Neural cell (in vitro differentiated cells): ENCODE data around the gene ATP11C. TPM values are rescaled to one million over a fixed set of nuclear protein-coding genes. Genes with fewer than 3 reads are reported as not detected.

Experiments used
- H2AFZ ChIP-seq: fragments of 200-600, 300-800 bp; sonication (generic), shearing (Covaris generic); 2 replicates; pipeline ENCODE4 v1.6.0; 2014; ENCODE audit warnings: low read depth, mild to moderate bottlenecking, antibody characterized with exemption, low read length, moderate library complexity
- H3F3A ChIP-seq: fragments of 200-600 bp; shearing (Covaris generic); 2 replicates; pipeline ENCODE4 v1.6.1; 2016; ENCODE audit warnings: mild to moderate bottlenecking, moderate library complexity, mixed read lengths, antibody characterized with exemption, low read length; ENCODE audit not compliant: insufficient read depth, poor library complexity, severe bottlenecking
- H3K27ac ChIP-seq: fragments of 200-600, 300-800 bp; sonication (generic), shearing (Covaris generic); 2 replicates; pipeline ENCODE4 v1.5.1; 2014; ENCODE audit warnings: mild to moderate bottlenecking, low read length, moderate library complexity
- H3K27me3 ChIP-seq: fragments of 300-800, 200-600 bp; sonication (generic), shearing (Covaris generic); 2 replicates; pipeline ENCODE4 v1.6.0; 2014; ENCODE audit warnings: mild to moderate bottlenecking, low read depth, low read length, moderate library complexity; ENCODE audit not compliant: insufficient read depth
- H3K36me3 ChIP-seq: fragments of 300-800, 200-600 bp; sonication (generic), shearing (Covaris generic); 2 replicates; pipeline ENCODE4 v1.5.1; 2014; ENCODE audit warnings: mild to moderate bottlenecking, antibody characterized with exemption, low read length, moderate library complexity; ENCODE audit not compliant: insufficient read depth
- H3K4me2 ChIP-seq: fragments of 300-800, 200-600 bp; sonication (generic), shearing (Covaris generic); 2 replicates; pipeline ENCODE4 v1.6.0; 2014; ENCODE audit warnings: mild to moderate bottlenecking, low read length
- H3K4me3 ChIP-seq: fragments of 300-800, 200-600 bp; sonication (generic), shearing (Covaris generic); 2 replicates; pipeline ENCODE4 v1.5.1; 2014; ENCODE audit warnings: mild to moderate bottlenecking, low read length, moderate library complexity
- H3K79me2 ChIP-seq: fragments of 200-600 bp; shearing (Covaris generic); replicated peaks from 2 replicates; pipeline ENCODE4 v1.6.0; 2014; ENCODE audit warnings: mild to moderate bottlenecking, low read length, moderate library complexity; ENCODE audit not compliant: insufficient read depth
- H3K9ac ChIP-seq: fragments of 300-800, 200-600 bp; sonication (generic), shearing (Covaris generic); 2 replicates; pipeline ENCODE4 v1.6.1; 2016; ENCODE audit warnings: mild to moderate bottlenecking, low read length, mixed read lengths
- H3K9me2 ChIP-seq: fragments of 200-600 bp; shearing (Covaris generic); 2 replicates; pipeline ENCODE4 v1.6.1; 2016; ENCODE audit warnings: mild to moderate bottlenecking, low read length, mixed read lengths; ENCODE audit not compliant: insufficient read depth
- H3K9me3 ChIP-seq: fragments of 200-600, 300-800 bp; sonication (generic), shearing (Covaris generic); 2 replicates; pipeline ENCODE4 v1.6.1; 2016; ENCODE audit warnings: mild to moderate bottlenecking, mixed run types, low read length, moderate library complexity, mixed read lengths
- H4K20me1 ChIP-seq: fragments of 200-600 bp; shearing (Covaris generic); 2 replicates; pipeline ENCODE4 v1.6.1; 2016; ENCODE audit warnings: mild to moderate bottlenecking, mixed run types; ENCODE audit not compliant: insufficient read depth
- EP300 ChIP-seq: fragments of 450-650 bp; conservative IDR thresholded peaks from 2 replicates; pipeline ENCODE4 v1.6.1; 2014; ENCODE audit warnings: antibody characterized with exemption, mild to moderate bottlenecking, moderate library complexity; ENCODE audit not compliant: poor library complexity, severe bottlenecking
- EZH2 ChIP-seq: fragments of 200-600, 300-800 bp; shearing (Covaris generic), sonication (generic); IDR thresholded peaks from 2 replicates; pipeline ENCODE4 v1.6.1; 2014; ENCODE audit warnings: antibody characterized with exemption, low read length, borderline replicate concordance, mild to moderate bottlenecking; ENCODE audit not compliant: insufficient read depth, poor library complexity, severe bottlenecking
- MXI1 ChIP-seq: fragments of 450-650 bp; conservative IDR thresholded peaks from 2 replicates; pipeline ENCODE4 v1.6.1; 2014; ENCODE audit warnings: antibody characterized with exemption, mild to moderate bottlenecking; ENCODE audit not compliant: poor library complexity, severe bottlenecking
- POLR2AphosphoS5 ChIP-seq: IDR thresholded peaks from 2 replicates; pipeline ENCODE4 v1.6.1; 2012
- RAD21 ChIP-seq: fragments of 450-650 bp; conservative IDR thresholded peaks from 2 replicates; pipeline ENCODE4 v1.6.1; 2014; ENCODE audit warnings: antibody characterized with exemption, mild to moderate bottlenecking, moderate library complexity
- SMC3 ChIP-seq: fragments of 450-650 bp; conservative IDR thresholded peaks from 2 replicates; pipeline ENCODE4 v1.6.1; 2014; ENCODE audit warnings: antibody characterized with exemption, mild to moderate bottlenecking, moderate library complexity; ENCODE audit not compliant: poor library complexity
- TAF1 ChIP-seq: IDR thresholded peaks from 2 replicates; pipeline ENCODE4 v1.6.1; 2012; ENCODE audit warnings: low read depth
- polyA plus RNA-seq: library from polyadenylated mRNA; depleted of rRNA; stranded (reverse); fragments of >200 nt; gene quantifications from 2 replicates; pipeline ENCODE4 v1.2.3, GENCODE V29; 2014
- TF ChIP-seq, protein P1 (sequence below): IDR thresholded peaks from 2 replicates; pipeline ENCODE4 v1.6.1; 2012; ENCODE audit warnings: borderline replicate concordance
- TF ChIP-seq, protein P2 (sequence below): fragments of 450-650 bp; IDR thresholded peaks from 2 replicates; pipeline ENCODE4 v1.5.1; 2014; ENCODE audit warnings: antibody characterized with exemption, mild to moderate bottlenecking, moderate library complexity; ENCODE audit not compliant: poor library complexity, severe bottlenecking

The ATP11C gene
- polyA plus RNA-seq, 1 donor from 2014 or later, result 111 TPM

DNA sequence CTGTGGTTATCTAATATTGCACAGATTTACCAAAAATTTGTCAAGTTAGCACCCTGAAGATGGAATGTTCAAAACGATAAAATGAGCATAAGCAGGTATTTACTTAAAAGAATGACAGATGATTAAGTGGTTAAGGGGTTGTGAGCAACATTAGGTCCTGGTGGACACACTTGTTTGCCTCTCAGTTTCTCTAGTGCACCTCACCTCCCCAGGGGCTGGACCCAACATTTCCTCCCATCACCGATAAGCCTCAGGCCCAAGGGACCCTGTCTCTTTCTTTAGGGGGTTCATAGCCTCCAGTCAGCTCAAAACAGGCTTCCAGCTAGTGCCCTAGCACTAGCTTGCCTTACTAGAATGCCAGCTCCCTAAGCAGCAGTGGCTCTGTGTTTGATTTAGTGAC is 88.0 kb downstream of the ATP11C start:
- no peak overlapping the region for H3K4me2 ChIP-seq
- no peaks in the 10 kb centered on the region for H3K27me3 ChIP-seq
- no peaks in the 10 kb centered on the region for H4K20me1 ChIP-seq
- no peak overlapping the region for H3K27ac ChIP-seq
- no peaks in the 10 kb centered on the region for H3K36me3 ChIP-seq
- H3K9me2 ChIP-seq, result no peaks in the 10 kb centered on the region
- H3K79me2 ChIP-seq, result no peaks in the 10 kb centered on the region
- H2AFZ ChIP-seq, result no peak overlapping the region
- H3F3A ChIP-seq, result no peaks in the 10 kb centered on the region
- TF ChIP-seq, protein P1, sequence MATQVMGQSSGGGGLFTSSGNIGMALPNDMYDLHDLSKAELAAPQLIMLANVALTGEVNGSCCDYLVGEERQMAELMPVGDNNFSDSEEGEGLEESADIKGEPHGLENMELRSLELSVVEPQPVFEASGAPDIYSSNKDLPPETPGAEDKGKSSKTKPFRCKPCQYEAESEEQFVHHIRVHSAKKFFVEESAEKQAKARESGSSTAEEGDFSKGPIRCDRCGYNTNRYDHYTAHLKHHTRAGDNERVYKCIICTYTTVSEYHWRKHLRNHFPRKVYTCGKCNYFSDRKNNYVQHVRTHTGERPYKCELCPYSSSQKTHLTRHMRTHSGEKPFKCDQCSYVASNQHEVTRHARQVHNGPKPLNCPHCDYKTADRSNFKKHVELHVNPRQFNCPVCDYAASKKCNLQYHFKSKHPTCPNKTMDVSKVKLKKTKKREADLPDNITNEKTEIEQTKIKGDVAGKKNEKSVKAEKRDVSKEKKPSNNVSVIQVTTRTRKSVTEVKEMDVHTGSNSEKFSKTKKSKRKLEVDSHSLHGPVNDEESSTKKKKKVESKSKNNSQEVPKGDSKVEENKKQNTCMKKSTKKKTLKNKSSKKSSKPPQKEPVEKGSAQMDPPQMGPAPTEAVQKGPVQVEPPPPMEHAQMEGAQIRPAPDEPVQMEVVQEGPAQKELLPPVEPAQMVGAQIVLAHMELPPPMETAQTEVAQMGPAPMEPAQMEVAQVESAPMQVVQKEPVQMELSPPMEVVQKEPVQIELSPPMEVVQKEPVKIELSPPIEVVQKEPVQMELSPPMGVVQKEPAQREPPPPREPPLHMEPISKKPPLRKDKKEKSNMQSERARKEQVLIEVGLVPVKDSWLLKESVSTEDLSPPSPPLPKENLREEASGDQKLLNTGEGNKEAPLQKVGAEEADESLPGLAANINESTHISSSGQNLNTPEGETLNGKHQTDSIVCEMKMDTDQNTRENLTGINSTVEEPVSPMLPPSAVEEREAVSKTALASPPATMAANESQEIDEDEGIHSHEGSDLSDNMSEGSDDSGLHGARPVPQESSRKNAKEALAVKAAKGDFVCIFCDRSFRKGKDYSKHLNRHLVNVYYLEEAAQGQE, result no peak
- TF ChIP-seq MXI1 (no peak), POLR2AphosphoS5 (no peak), EP300 (no peak), RAD21 (no peak), SMC3 (no peak), EZH2 (no peak), TAF1 (no peak)
- TF ChIP-seq, protein P2, sequence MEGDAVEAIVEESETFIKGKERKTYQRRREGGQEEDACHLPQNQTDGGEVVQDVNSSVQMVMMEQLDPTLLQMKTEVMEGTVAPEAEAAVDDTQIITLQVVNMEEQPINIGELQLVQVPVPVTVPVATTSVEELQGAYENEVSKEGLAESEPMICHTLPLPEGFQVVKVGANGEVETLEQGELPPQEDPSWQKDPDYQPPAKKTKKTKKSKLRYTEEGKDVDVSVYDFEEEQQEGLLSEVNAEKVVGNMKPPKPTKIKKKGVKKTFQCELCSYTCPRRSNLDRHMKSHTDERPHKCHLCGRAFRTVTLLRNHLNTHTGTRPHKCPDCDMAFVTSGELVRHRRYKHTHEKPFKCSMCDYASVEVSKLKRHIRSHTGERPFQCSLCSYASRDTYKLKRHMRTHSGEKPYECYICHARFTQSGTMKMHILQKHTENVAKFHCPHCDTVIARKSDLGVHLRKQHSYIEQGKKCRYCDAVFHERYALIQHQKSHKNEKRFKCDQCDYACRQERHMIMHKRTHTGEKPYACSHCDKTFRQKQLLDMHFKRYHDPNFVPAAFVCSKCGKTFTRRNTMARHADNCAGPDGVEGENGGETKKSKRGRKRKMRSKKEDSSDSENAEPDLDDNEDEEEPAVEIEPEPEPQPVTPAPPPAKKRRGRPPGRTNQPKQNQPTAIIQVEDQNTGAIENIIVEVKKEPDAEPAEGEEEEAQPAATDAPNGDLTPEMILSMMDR, result no peak
- no peak overlapping the region for H3K9ac ChIP-seq
- H3K4me3 ChIP-seq, result no peak overlapping the region
- H3K9me3 ChIP-seq, result no peaks in the 10 kb centered on the region

DNA sequence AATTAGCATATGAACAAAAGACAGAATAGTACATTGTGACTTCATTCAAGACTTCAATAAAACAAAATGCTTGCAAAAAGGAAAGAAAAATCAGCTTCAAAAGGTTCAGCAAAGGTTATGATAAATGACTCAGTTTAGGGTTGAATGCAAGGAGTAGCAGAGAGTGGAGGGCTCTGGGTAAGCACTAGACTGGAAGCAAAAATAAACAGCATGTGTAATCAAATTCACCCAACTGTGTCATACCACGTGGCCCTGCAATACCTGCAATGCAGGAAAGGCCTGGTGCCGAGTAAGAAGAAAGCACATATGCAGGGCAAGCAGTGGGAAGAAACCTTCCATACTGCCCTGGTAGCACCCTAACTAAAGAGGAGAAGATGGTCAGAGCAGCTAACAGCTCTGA is 88.7 kb downstream of the ATP11C start:
- Histone ChIP-seq H3K4me2 (no peak overlapping the region), H4K20me1 (no peaks in the 10 kb centered on the region), H2AFZ (no peak overlapping the region), H3K36me3 (no peaks in the 10 kb centered on the region), H3F3A (no peaks in the 10 kb centered on the region), H3K9me2 (no peaks in the 10 kb centered on the region), H3K4me3 (no peak overlapping the region), H3K27ac (no peak overlapping the region), H3K9me3 (no peaks in the 10 kb centered on the region), H3K27me3 (no peaks in the 10 kb centered on the region), H3K9ac (no peak overlapping the region), H3K79me2 (no peaks in the 10 kb centered on the region)
- TF ChIP-seq, protein P2, result no peak
- TF ChIP-seq POLR2AphosphoS5, result no peak
- no peak for TF ChIP-seq EZH2
- no peak for TF ChIP-seq TAF1
- TF ChIP-seq SMC3, result no peak
- TF ChIP-seq EP300, result no peak
- TF ChIP-seq RAD21, result no peak
- TF ChIP-seq, protein P1, result no peak
- no peak for TF ChIP-seq MXI1
